Subcutaneous adipose tissue (tissue), 4 donors: Measurements from ENCODE around the gene PDGFRA. TPM values are rescaled to one million over a fixed set of nuclear protein-coding genes. Genes with fewer than 3 reads are reported as not detected.

Source experiments
- CTCF ChIP-seq: fragments of 450-650 bp; IDR thresholded peaks from one replicate; pipeline ENCODE4 v1.5.1; 2016; ENCODE audit warnings: low read depth, mild to moderate bottlenecking, control low read depth, antibody characterized with exemption, moderate library complexity
- total RNA-seq, 4 donors: library from RNA; depleted of rRNA; stranded (reverse); fragments of >200 nt; gene quantifications; one replicate each; pipeline ENCODE4 v1.1.0, GENCODE V29; 2016

The PDGFRA gene
- total RNA-seq, 4 donors from 2014 or later, result 91.0 to 146 (median 136) TPM

- no peak for TF ChIP-seq CTCF
These were observed 36.3 kb upstream of the PDGFRA start for GRCh38 chr4:54192811-54193210.

DNA sequence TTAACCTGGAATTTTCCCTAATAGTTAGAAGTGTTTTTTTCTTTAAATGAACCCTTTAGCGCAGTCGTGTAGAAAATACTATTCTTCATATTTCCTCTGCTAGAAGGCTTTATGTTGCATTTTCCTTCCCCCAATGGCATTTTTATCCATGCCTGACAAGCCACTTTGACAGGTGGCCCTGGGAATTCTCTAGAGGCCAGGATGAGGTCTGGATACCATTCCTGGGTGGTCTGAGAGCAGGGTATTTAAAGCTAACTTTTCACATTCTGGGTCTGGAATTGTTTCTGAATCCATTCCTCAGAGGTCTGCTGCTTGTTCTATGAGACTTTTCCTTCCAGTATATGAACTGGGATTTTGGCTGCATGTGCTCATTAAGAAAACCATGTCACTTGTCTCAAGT is 31.2 kb upstream of the PDGFRA start:
- TF ChIP-seq CTCF, result no peak

DNA sequence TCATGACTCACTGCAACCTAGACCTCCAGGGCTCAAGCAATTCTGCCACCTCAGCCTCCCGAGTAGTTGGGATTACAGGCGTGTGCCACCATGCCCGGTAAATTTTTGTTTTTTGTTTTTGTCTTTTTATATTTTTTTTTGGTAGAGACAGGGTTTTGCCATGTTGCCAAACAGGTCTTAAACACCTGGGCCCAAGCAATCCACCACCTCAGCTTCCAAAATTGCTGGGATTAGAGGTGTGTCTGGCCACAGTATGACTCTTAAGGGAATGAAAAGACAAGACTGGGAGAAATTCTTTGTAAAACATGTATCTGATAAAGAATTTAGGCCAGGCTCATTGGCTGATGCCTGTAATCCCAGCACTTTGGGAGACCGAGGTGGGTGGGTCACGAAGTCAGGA is 29.2 kb upstream of the PDGFRA start:
- no peak for TF ChIP-seq CTCF

DNA sequence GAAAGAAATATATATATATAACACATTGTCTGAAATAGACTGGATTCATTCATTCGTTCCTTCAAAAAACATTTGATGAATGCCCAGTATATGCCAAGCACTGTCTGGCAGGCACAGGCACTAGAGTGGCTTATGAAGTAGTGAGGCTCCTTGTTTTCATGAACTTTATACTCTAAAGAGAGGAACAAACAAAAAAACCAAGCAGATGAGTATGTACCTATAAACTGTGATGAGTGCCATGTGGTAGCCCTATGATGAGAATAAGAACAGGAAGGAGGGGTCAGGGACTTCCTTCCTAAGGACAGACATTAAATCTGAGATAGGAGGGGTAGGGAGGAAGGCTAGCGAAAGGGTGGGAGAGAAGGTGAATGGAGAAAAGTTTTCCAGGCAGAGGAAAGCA is 19.5 kb upstream of the PDGFRA start:
- TF ChIP-seq CTCF, result no peak

DNA sequence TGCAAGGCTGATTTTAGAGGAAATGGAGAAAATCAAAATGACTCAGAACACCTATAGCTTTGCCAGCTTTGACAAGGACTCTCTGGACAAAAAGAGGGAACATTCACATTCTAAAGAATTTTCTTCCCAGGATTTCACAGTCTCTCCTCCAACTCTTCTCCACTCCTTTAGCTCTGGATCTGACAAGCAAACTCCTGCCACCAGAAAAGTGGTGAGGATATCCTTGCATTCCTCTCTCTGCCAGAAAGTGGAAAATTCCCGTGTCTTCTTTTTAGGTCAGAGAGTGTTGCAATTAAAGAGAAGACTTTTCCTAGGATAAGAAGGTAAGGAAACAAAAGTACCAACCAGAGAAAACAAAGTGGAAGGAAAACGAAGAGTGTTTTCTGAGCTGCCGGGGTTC is 16.1 kb upstream of the PDGFRA start:
- TF ChIP-seq CTCF, result no peak

- no peak for TF ChIP-seq CTCF
These were observed 15.3 kb upstream of the PDGFRA start for GRCh38 chr4:54213761-54214160.

DNA sequence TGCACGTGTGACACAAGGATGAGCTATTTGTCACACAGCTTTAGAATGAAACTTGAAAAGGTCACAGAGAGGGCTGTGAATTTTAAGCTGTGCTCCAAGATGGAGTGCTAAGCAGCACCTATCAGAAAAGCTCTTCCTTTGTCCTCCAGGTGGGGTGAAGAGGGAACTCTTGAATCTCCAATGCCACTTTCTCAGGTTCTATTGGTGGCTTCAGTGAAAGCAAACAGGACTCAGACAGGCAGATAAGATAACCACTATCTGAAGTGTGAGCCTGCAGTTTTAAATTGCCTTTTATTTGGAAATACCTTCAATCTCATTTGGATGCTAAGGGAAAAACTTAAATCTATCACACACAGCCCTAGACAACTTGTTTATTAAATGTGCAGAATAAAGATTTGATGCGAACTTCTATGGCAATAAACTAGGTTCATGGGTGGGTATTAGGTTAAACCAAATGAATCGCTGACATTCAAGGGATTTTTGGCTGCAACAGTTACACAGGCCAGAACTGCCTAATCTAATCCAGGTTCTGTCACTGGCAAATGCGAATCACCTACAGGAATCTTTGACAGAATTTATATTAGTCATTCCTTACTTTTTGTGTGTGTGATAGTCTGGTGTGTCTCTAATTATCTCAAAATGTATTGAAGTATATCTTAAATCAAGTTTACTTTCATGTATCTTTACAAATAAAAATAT is 13.6 kb upstream of the PDGFRA start:
- no peak for TF ChIP-seq CTCF
